ENCODE measurements around the gene INPP1. TPM values are rescaled to one million over a fixed set of nuclear protein-coding genes. Genes with fewer than 3 reads are reported as not detected.

INPP1 gene
- total RNA-seq, 3 donors from 2014 or later: 7.4 to 24.3 (median 15.5) TPM

- H3K27me3 ChIP-seq: no peaks in the 10 kb centered on the region
- H3K27ac ChIP-seq: peak overlapping the region in 1 of 2 donors; percentile 90
- no peaks in the 10 kb centered on the region for H3K36me3 ChIP-seq
- H3K4me1 ChIP-seq: peaks cover 0 to 10% of the 10 kb centered on the region in 2 donors
- H3K4me3 ChIP-seq: peak overlapping the region; percentile 66 to 85 (median 75)
- no peaks in the 10 kb centered on the region for H3K9me3 ChIP-seq
- no peak for DNase-seq (ENCODE audit: low spot score in 2 of 2)
- no peak for TF ChIP-seq POLR2AphosphoS5 (IDR thresholded peaks at IDR 0.05)
- TF ChIP-seq POLR2A (IDR thresholded peaks at IDR 0.05): no peak
- TF ChIP-seq CTCF (IDR thresholded peaks at IDR 0.05): no peak
- intact Hi-C loops (cut with DNase I; ENCODE audit: low total_unique reads): no loop called here
These were observed 24.9 kb upstream of the INPP1 start for GRCh38 chr2:190318514-190318913.

GRCh38 chr2:190318931-190319554 is 24.3 kb upstream of the INPP1 start:
- TF ChIP-seq POLR2AphosphoS5 (IDR thresholded peaks at IDR 0.05) (no peak), POLR2A (IDR thresholded peaks at IDR 0.05) (no peak), CTCF (IDR thresholded peaks at IDR 0.05) (no peak)
- Histone ChIP-seq H3K27me3 (no peaks in the 10 kb centered on the region), H3K9me3 (no peaks in the 10 kb centered on the region), H3K4me1 (peaks cover 0 to 10% of the 10 kb centered on the region in 2 donors), H3K27ac (peak overlapping the region; percentile 90 to 95), H3K4me3 (peak overlapping the region; percentile 66 to 85 (median 75)), H3K36me3 (no peaks in the 10 kb centered on the region)
- intact Hi-C loops (cut with DNase I; ENCODE audit: low total_unique reads): no loop called here
- DNase-seq (ENCODE audit: low spot score in 2 of 2): no peak

GRCh38 chr2:190319555-190320498 is 23.6 kb upstream of the INPP1 start, which contains the start of gene HIBCH:
Gene HIBCH, minus strand, starts transcription at chr2:190319826. Its CDS starts 76 bp downstream, at chr2:190319750.
- H3K4me1 ChIP-seq: peaks cover 0 to 10% of the 10 kb centered on the region in 2 donors
- DNase-seq (ENCODE audit: low spot score in 2 of 2): peak; percentile 97 to 98
- H3K9me3 ChIP-seq: no peaks in the 10 kb centered on the region
- peak within 1 kb of the TSS; percentile 90 to 95 for H3K27ac ChIP-seq
- H3K36me3 ChIP-seq: no peaks in the 10 kb centered on the region
- intact Hi-C loops (cut with DNase I; ENCODE audit: low total_unique reads): no loop called here
- H3K27me3 ChIP-seq: no peaks in the 10 kb centered on the region
- TF ChIP-seq POLR2A (IDR thresholded peaks at IDR 0.05) (peak; percentile 37), POLR2AphosphoS5 (IDR thresholded peaks at IDR 0.05) (peak; percentile 91 to 93 (median 91)), CTCF (IDR thresholded peaks at IDR 0.05) (peak in 2 of 3 donors; percentile 69 to 70)
- H3K4me3 ChIP-seq: peak within 1 kb of the TSS; percentile 66 to 85 (median 75)

- H3K36me3 ChIP-seq: no peaks in the 10 kb centered on the region
- no peaks in the 10 kb centered on the region for H3K27me3 ChIP-seq
- intact Hi-C loops (cut with DNase I; ENCODE audit: low total_unique reads): no loop called here
- peaks cover 0 to 10% of the 10 kb centered on the region in 2 donors for H3K4me1 ChIP-seq
- no peak for DNase-seq (ENCODE audit: low spot score in 2 of 2)
- peak overlapping the region; percentile 90 to 95 for H3K27ac ChIP-seq
- no peaks in the 10 kb centered on the region for H3K9me3 ChIP-seq
- H3K4me3 ChIP-seq: no peak overlapping the region
- TF ChIP-seq CTCF (IDR thresholded peaks at IDR 0.05) (no peak), POLR2AphosphoS5 (IDR thresholded peaks at IDR 0.05) (no peak), POLR2A (IDR thresholded peaks at IDR 0.05) (no peak)
These were observed 22.7 kb upstream of the INPP1 start for GRCh38 chr2:190320696-190321095.
